Measurements from ENCODE around the gene ATP5PB. TPM values are rescaled to one million over a fixed set of nuclear protein-coding genes. Genes with fewer than 3 reads are reported as not detected.

The ATP5PB gene, protein sequence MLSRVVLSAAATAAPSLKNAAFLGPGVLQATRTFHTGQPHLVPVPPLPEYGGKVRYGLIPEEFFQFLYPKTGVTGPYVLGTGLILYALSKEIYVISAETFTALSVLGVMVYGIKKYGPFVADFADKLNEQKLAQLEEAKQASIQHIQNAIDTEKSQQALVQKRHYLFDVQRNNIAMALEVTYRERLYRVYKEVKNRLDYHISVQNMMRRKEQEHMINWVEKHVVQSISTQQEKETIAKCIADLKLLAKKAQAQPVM
- total RNA-seq: 100 to 1,000 TPM; 166 to 232 (median 192) TPM

DNA sequence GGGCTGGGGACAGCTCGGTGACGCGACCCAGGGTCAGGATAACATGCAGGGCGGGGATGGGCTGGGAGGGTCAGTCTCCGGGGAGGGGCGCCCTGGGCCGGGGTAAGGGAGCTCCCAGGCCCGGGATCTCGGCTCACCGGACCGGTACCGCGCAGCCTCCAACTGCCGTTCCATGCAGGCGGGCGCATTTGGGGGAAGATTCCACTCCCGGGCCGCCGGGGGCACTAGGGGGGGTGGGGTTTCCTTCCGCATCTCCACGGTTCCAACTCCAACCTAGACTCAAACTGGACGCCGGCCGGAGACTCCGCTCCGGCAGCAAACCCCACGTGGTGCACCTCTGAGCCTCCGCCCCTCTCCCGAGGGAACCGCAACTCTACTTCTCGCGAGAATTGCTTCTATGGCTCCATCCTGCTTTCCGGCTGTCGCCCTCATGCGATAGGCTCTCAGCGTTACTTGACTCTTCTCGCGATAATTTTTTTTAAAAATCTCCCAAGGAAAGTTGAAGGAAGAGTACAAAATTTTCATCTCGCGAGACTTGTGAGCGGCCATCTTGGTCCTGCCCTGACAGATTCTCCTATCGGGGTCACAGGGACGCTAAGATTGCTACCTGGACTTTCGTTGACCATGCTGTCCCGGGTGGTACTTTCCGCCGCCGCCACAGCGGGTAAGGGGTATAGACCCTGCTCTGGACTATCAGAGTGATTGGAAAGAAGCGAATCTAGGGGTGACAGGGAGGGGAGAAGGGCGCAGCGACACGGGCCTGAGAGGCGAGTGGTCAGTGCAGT, at the start of gene ATP5PB, which contains the start of gene WDR77:
ATP5PB (plus strand) TSS at position 547 of the 785 bp plus-strand sequence; CDS start at position 625, 78 bp downstream.
WDR77 (minus strand) TSS at position 339 of the 785 bp plus-strand sequence; CDS start at position 252, 87 bp downstream.
- peaks cover 0 to 34% of the 10 kb centered on the region in 2 donors for H3K36me3 ChIP-seq
- H3K27me3 ChIP-seq: no peaks in the 10 kb centered on the region
- 0 to 2% methylated on average over 16 to 17 of the region's 54 CpGs for WGBS, 2 donors (ENCODE audit: low coverage in 1 of 2)
- TF ChIP-seq, protein P1, sequence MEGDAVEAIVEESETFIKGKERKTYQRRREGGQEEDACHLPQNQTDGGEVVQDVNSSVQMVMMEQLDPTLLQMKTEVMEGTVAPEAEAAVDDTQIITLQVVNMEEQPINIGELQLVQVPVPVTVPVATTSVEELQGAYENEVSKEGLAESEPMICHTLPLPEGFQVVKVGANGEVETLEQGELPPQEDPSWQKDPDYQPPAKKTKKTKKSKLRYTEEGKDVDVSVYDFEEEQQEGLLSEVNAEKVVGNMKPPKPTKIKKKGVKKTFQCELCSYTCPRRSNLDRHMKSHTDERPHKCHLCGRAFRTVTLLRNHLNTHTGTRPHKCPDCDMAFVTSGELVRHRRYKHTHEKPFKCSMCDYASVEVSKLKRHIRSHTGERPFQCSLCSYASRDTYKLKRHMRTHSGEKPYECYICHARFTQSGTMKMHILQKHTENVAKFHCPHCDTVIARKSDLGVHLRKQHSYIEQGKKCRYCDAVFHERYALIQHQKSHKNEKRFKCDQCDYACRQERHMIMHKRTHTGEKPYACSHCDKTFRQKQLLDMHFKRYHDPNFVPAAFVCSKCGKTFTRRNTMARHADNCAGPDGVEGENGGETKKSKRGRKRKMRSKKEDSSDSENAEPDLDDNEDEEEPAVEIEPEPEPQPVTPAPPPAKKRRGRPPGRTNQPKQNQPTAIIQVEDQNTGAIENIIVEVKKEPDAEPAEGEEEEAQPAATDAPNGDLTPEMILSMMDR (IDR thresholded peaks at IDR 0.05): no peak
- peak; percentile 10 for TF ChIP-seq POLR2AphosphoS5 (IDR thresholded peaks at IDR 0.05)
- ATAC-seq: peak; percentile 96
- peak within 1 kb of the TSS; percentile 65 to 86 (median 86) for H3K27ac ChIP-seq
- peaks cover 18 to 67% (median 26%) of the 10 kb centered on the region in 3 donors for H3K4me1 ChIP-seq
- H3K4me3 ChIP-seq: peak within 1 kb of the TSS; percentile 74
- no peaks in the 10 kb centered on the region for H3K9me3 ChIP-seq

DNA sequence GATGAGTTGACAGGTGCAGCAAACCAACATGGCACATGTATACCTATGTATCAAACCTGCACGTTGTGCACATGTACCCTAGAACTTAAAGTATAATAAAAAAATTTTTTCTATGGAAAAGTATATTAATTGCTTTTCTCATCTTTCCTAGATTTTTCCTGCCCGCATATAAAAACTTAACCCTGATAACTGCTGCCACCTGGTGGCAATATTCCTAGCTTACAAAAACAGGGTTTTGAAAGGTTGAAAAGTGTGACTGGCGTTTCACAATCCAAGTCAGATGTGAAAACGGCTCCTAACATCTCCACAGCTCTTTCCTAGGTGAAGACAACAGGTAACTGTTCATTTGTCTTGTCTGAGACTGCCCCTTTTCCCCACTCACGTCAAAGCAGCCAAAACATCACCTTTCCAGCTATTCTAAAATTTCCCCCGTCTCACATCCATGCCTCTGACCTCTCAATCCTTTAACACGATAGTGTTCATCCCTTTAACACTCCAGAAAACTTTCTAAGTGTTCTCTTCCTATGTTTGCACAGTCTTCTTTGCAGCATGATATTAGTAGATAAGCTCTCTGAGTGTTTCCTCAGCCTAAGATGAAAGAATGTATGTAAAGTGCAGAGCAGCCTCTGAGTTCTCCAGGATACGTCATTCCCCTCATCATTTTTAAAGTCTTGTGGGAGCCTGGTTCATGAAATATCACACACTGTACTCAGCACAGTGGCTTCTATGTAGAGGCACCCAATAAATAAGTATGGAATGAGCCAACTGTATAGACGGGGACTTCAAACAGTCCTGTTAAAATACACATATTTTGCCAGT, 49.3 kb upstream of the ATP5PB start:
- Histone ChIP-seq H3K36me3 (no peaks in the 10 kb centered on the region), H3K4me1 (no peaks in the 10 kb centered on the region), H3K4me3 (no peak overlapping the region), H3K9me3 (no peaks in the 10 kb centered on the region), H3K27ac (no peak overlapping the region), H3K27me3 (peaks cover 28% of the 10 kb centered on the region)
- no peak for ATAC-seq
- no peak for TF ChIP-seq EP300 (IDR thresholded peaks at IDR 0.05)
- TF ChIP-seq, protein P1 (IDR thresholded peaks at IDR 0.05): peak; percentile 60 to 76 (median 73)
- WGBS, 2 donors (ENCODE audit: low coverage in 1 of 2): 18 to 32% methylated on average over 9 of the region's 9 CpGs

DNA sequence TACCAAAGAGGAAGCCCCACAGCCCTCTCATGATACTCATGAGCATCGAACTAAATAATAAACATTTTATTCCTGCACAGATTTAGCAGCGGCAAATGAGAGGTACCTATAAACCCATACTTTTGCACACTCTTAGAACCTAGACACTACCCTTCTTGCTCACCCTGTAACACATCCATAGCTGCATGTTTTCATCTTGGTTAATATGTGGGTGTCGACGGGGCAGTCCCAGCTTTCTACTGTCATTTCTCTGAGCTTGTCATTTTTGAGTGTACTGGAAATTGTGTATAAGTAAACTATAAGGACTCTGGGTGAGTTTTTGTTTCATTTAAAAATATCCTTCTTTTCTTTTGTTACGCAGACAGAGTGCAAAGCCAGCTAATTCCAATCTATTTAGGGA, 47.2 kb upstream of the ATP5PB start:
- Histone ChIP-seq H3K27ac (no peak overlapping the region), H3K36me3 (no peaks in the 10 kb centered on the region), H3K4me3 (no peak overlapping the region), H3K27me3 (peaks cover 25% of the 10 kb centered on the region), H3K4me1 (peaks cover 0 to 5% (median 0%) of the 10 kb centered on the region in 3 donors), H3K9me3 (no peaks in the 10 kb centered on the region)
- TF ChIP-seq EP300 (IDR thresholded peaks at IDR 0.05) (no peak), POLR2A (IDR thresholded peaks at IDR 0.05) (no peak), POLR2AphosphoS5 (IDR thresholded peaks at IDR 0.05) (no peak)
- TF ChIP-seq, protein P1 (IDR thresholded peaks at IDR 0.05): no peak
- ATAC-seq: no peak
- WGBS, 2 donors (ENCODE audit: low coverage in 1 of 2): 56 to 82% methylated on average over 4 to 5 of the region's 5 CpGs

DNA sequence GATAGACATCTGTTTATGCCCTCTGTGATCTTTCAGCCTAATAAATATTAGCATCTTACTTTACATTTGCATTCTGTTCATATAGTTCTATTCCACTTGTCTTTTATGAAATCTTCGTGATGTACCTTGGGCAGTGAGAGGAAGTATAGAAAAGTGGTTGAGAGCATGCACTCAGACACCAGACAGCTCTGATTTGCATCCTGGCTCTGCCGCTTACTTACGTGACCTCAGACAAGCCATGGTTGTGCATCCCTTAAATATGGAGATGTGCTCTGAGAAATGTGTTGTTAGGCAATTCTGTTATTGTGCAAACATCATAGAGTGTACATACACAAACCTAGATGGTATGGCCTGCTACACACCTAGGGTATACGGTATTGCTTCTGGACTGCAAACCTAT, 44.7 kb upstream of the ATP5PB start:
- ATAC-seq: no peak
- TF ChIP-seq POLR2AphosphoS5 (IDR thresholded peaks at IDR 0.05) (no peak), POLR2A (IDR thresholded peaks at IDR 0.05) (no peak), EP300 (IDR thresholded peaks at IDR 0.05) (no peak)
- TF ChIP-seq, protein P1 (IDR thresholded peaks at IDR 0.05): no peak
- Histone ChIP-seq H3K27ac (no peak overlapping the region), H3K4me3 (no peak overlapping the region), H3K9me3 (no peaks in the 10 kb centered on the region), H3K27me3 (peaks cover 25% of the 10 kb centered on the region), H3K36me3 (no peaks in the 10 kb centered on the region), H3K4me1 (peaks cover 0 to 5% (median 0%) of the 10 kb centered on the region in 3 donors)
- 79 to 83% methylated on average over 4 of the region's 4 CpGs for WGBS, 2 donors (ENCODE audit: low coverage in 1 of 2)
